ENCODE measurements around the gene CACNA1I. TPM values are rescaled to one million over a fixed set of nuclear protein-coding genes. Genes with fewer than 3 reads are reported as not detected.

The CACNA1I gene
- total RNA-seq, 1 donor from 2014 or later = 0.11 TPM

DNA sequence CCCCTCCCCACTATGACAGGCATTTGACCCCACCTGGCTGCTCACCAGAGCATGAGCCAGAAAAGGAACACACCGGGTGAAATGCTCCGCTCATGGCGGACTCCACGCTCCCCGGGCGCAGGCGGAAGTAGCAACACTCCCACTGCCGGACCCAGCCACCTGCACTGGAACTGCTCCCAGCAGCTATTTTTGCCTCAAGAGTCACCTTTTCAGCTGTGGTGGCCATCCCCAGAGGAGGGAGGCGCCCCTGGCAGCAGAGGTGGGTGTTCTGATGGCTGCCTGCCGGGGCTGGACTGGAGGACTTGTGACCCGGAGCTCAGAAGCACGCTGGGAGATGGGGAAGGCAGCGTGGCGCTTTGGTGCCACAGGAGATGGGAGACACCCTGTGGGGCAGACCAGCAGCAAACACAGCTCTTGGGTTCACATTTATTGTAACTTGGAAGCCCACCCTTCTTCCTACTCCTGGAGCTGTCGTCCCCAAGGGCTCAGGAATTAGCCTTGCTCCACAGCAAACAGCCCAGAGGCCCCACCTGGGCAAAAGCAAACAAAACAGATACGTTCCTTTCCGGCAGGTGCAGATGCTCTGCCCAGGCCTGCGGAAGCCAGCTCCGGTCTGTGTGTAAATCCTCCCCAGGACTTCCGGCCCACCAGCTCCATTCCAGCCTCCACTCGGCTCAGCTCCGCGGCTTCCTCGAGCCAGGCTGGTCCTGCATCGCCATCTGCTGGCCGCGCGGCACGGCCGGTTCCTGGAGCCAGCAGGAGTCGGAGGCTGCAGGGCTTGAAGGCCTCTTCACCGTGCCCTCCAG, 41.7 kb upstream of the CACNA1I start:
- no peak overlapping the region for H3K4me3 ChIP-seq
- H3K27me3 ChIP-seq = no peaks in the 10 kb centered on the region
- H3K27ac Mint-ChIP-seq = no peak overlapping the region
- peaks cover 2% of the 10 kb centered on the region for H3K27me3 Mint-ChIP-seq (ENCODE audit: insufficient read depth, low read depth)
- H2AFZ ChIP-seq (replicated peaks) = no peak overlapping the region
- H3K4me1 Mint-ChIP-seq = peaks cover 59% of the 10 kb centered on the region
- H3K36me3 ChIP-seq = no peaks in the 10 kb centered on the region
- TF ChIP-seq EZH2 (IDR thresholded peaks at IDR 0.05) = peak; percentile 33
- peak; percentile 93 for TF ChIP-seq CTCF (IDR thresholded peaks at IDR 0.05)
- no peak for TF ChIP-seq EZH2phosphoT487 (IDR thresholded peaks at IDR 0.05)
- peaks cover 38% of the 10 kb centered on the region for H3K79me2 ChIP-seq (ENCODE audit: low read depth)
- H4K20me1 ChIP-seq (ENCODE audit: low read depth) = peaks cover 72% of the 10 kb centered on the region
- peak; percentile 95 for DNase-seq (ENCODE audit: low spot score)
- H3K4me2 ChIP-seq = peak overlapping the region; percentile 49
- H3F3A ChIP-seq (ENCODE audit: low read depth) = peaks cover 77% of the 10 kb centered on the region
- H3K9me3 ChIP-seq (ENCODE audit: low read depth) = no peaks in the 10 kb centered on the region
- peak overlapping the region; percentile 60 for H3K4me3 Mint-ChIP-seq
- no peak overlapping the region for H3K27ac ChIP-seq
- no peaks in the 10 kb centered on the region for H3K9me3 Mint-ChIP-seq
- peaks cover 5% of the 10 kb centered on the region for H3K36me3 Mint-ChIP-seq
- no peak overlapping the region for H3K9ac ChIP-seq
- H3K4me1 ChIP-seq = peaks cover 10% of the 10 kb centered on the region

DNA sequence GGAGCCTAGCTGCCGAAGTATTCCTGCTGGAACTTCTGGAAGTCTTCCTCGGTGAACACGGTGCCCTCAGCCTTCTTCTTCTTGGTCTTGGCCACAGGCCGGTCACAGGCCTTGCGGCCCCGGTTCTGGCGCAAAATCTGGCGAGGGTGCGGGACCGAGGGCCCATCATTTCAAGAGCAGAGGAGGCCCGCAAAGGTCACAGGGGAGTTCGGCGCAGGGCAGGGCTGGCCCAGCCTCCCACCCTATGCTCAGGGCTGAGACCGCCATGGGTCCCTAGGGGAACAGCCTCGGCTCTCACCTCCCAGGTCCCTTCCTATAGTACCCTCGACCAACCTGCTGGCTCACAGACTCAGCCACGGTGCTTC, 41.1 kb upstream of the CACNA1I start:
- Histone ChIP-seq H3F3A (ENCODE audit: low read depth) (peaks cover 77% of the 10 kb centered on the region), H3K27me3 (no peaks in the 10 kb centered on the region), H3K4me1 (peaks cover 14% of the 10 kb centered on the region), H3K36me3 (no peaks in the 10 kb centered on the region), H3K4me2 (peak overlapping the region; percentile 49), H3K9ac (no peak overlapping the region), H2AFZ (replicated peaks) (no peak overlapping the region), H3K9me3 (ENCODE audit: low read depth) (no peaks in the 10 kb centered on the region), H3K79me2 (ENCODE audit: low read depth) (peaks cover 32% of the 10 kb centered on the region), H3K27ac (no peak overlapping the region), H4K20me1 (ENCODE audit: low read depth) (peaks cover 66% of the 10 kb centered on the region), H3K4me3 (no peak overlapping the region)
- TF ChIP-seq EZH2phosphoT487 (IDR thresholded peaks at IDR 0.05) = no peak
- no peak for TF ChIP-seq CTCF (IDR thresholded peaks at IDR 0.05)
- TF ChIP-seq EZH2 (IDR thresholded peaks at IDR 0.05) = no peak
- Mint-ChIP-seq H3K4me3 (peak overlapping the region; percentile 30), H3K4me1 (peaks cover 64% of the 10 kb centered on the region), H3K36me3 (peaks cover 5% of the 10 kb centered on the region), H3K9me3 (no peaks in the 10 kb centered on the region), H3K27me3 (ENCODE audit: insufficient read depth, low read depth) (peaks cover 2% of the 10 kb centered on the region), H3K27ac (no peak overlapping the region)
- no peak for DNase-seq (ENCODE audit: low spot score)

- H3K4me3 Mint-ChIP-seq = peak overlapping the region; percentile 24
- peaks cover 2% of the 10 kb centered on the region for H3K27me3 Mint-ChIP-seq (ENCODE audit: insufficient read depth, low read depth)
- peaks cover 72% of the 10 kb centered on the region for H3F3A ChIP-seq (ENCODE audit: low read depth)
- H3K4me1 Mint-ChIP-seq = peaks cover 59% of the 10 kb centered on the region
- H3K4me2 ChIP-seq = no peak overlapping the region
- no peaks in the 10 kb centered on the region for H3K9me3 Mint-ChIP-seq
- no peaks in the 10 kb centered on the region for H3K36me3 Mint-ChIP-seq
- H2AFZ ChIP-seq (replicated peaks) = no peak overlapping the region
- DNase-seq (ENCODE audit: low spot score) = no peak
- no peaks in the 10 kb centered on the region for H3K9me3 ChIP-seq (ENCODE audit: low read depth)
- no peaks in the 10 kb centered on the region for H3K36me3 ChIP-seq
- no peak overlapping the region for H3K9ac ChIP-seq
- no peaks in the 10 kb centered on the region for H3K27me3 ChIP-seq
- peaks cover 30% of the 10 kb centered on the region for H3K79me2 ChIP-seq (ENCODE audit: low read depth)
- H3K4me3 ChIP-seq = no peak overlapping the region
- no peak overlapping the region for H3K27ac ChIP-seq
- peaks cover 19% of the 10 kb centered on the region for H3K4me1 ChIP-seq
- peaks cover 59% of the 10 kb centered on the region for H4K20me1 ChIP-seq (ENCODE audit: low read depth)
- no peak overlapping the region for H3K27ac Mint-ChIP-seq
- no peak for TF ChIP-seq EZH2 (IDR thresholded peaks at IDR 0.05)
- TF ChIP-seq EZH2phosphoT487 (IDR thresholded peaks at IDR 0.05) = no peak
- no peak for TF ChIP-seq CTCF (IDR thresholded peaks at IDR 0.05)
Measured at GRCh38 chr22:39530116-39530515, 40.4 kb upstream of the CACNA1I start.
